ENCODE measurements around the gene VWA8. TPM values are rescaled to one million over a fixed set of nuclear protein-coding genes. Genes with fewer than 3 reads are reported as not detected.

Gene VWA8
- total and polyA plus RNA-seq, 2 experiments from 2014 or later, result 6.3 to 24.6 TPM

DNA sequence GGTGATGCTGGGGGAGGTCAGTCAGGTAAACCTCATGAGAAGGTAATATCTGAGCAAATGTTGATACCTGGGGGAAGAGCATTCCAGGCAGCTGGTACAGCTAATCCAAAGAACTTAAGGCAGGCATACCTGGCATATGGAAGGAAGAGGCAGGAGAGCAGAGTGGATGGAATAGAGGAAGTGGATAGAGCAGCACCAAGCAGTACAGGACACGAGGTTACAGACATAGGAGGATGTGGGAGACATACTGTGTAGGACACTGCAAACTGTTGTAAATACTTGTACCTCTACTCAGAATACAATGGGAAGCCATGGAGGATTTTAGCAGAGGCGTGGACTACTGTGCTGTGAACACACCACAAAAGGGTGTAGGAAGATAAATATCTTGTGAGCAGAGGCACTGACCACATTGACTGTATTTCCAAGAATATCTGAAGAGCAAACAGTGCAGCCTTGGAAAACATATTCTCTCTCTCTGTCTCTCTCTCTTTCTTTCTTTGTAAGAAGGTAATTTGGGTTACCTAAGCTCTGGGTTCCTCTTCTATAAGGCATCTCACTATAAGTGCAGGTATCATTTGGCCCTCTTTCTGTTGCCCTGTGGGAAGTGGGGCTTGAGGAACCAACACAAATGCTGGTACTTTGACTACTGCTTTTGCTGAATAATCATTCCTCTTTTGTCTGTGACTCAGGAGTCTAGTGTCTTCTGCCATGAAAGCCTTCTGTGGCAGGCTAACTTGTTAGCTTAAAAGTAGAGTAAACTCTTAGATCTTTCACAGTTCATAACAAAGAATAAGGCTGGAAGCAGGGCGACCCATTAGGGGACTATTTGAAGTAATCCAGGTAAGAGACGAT lies 238.0 kb downstream of the VWA8 start (continued):
- no peak for TF ChIP-seq POLR2AphosphoS5 (IDR thresholded peaks at IDR 0.05; ENCODE audit: low read depth)

DNA sequence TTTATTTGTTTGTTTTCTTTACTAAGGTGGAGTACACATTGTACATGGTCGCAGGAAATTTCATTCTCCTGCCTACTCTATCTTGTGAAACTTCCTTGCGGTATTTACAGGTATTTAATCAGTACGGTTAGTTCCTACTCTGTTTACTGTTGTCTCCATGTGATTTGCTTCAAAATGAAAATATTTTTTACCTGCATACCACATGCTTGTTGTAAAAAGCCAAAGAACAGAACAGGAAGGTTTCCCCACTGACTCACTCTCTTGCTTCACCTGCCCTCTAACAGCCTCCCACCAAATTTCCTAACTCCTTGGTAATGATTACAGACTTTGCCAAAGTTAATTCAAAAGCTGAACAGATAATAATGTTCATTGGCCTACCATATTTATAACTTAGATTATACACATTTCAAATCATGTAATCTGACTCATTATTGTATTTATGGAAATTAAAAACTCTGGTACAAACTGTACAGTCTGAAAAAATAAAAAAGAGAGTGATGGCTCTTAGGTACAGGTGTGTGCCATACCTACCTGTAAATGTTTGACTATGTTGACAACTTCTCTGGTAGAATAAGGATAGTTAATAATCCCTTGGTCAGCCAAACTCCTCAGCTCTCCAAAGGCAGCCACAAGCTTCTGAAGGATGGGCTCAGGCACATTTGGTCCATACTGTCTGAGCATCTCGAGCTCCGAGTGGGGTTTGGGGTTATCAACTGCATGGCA lies 239.9 kb downstream of the VWA8 start:
- H3F3A ChIP-seq (replicated peaks; ENCODE audit: low read depth), result no peaks in the 10 kb centered on the region
- H3K27ac ChIP-seq (ENCODE audit: low read depth), result no peak overlapping the region
- H2AFZ ChIP-seq, result no peak overlapping the region
- H3K27ac Mint-ChIP-seq, result no peak overlapping the region
- H3K4me3 ChIP-seq, result no peak overlapping the region
- no peaks in the 10 kb centered on the region for H3K36me3 ChIP-seq (ENCODE audit: insufficient read depth)
- no peak overlapping the region for H3K4me2 ChIP-seq
- no peaks in the 10 kb centered on the region for H3K27me3 Mint-ChIP-seq (ENCODE audit: insufficient read depth, low read depth, poor library complexity)
- H3K36me3 Mint-ChIP-seq (ENCODE audit: low read depth), result no peaks in the 10 kb centered on the region
- DNase-seq (ENCODE audit: low spot score), result no peak
- H3K9me3 Mint-ChIP-seq, result no peaks in the 10 kb centered on the region
- H3K9me2 ChIP-seq (ENCODE audit: insufficient read depth), result no peaks in the 10 kb centered on the region
- ATAC-seq, result no peak
- no peaks in the 10 kb centered on the region for H3K4me1 Mint-ChIP-seq
- no peaks in the 10 kb centered on the region for H3K4me1 ChIP-seq (ENCODE audit: insufficient read depth)
- no peaks in the 10 kb centered on the region for H3K79me2 ChIP-seq (replicated peaks; ENCODE audit: insufficient read depth)
- no peaks in the 10 kb centered on the region for H3K27me3 ChIP-seq (ENCODE audit: insufficient read depth)
- no peaks in the 10 kb centered on the region; the same call in 1 of the 2 replicates for H4K20me1 ChIP-seq (replicated peaks; ENCODE audit: insufficient read depth)
- no peak overlapping the region for H3K4me3 Mint-ChIP-seq
- TF ChIP-seq ZNF462 (CRISPR knock-in tag; IDR thresholded peaks at IDR 0.05), result no peak
- no peak for TF ChIP-seq REST (IDR thresholded peaks at IDR 0.05; ENCODE audit: unreplicated experiment)
- no peak for TF ChIP-seq STAT1 (IDR thresholded peaks at IDR 0.05; ENCODE audit: unreplicated experiment)
- no peak for TF ChIP-seq CREB1 (CRISPR knock-in tag; IDR thresholded peaks at IDR 0.05; ENCODE audit: low read depth)
- TF ChIP-seq, protein P1, sequence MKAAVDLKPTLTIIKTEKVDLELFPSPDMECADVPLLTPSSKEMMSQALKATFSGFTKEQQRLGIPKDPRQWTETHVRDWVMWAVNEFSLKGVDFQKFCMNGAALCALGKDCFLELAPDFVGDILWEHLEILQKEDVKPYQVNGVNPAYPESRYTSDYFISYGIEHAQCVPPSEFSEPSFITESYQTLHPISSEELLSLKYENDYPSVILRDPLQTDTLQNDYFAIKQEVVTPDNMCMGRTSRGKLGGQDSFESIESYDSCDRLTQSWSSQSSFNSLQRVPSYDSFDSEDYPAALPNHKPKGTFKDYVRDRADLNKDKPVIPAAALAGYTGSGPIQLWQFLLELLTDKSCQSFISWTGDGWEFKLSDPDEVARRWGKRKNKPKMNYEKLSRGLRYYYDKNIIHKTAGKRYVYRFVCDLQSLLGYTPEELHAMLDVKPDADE (IDR thresholded peaks at IDR 0.05), result no peak
- TF ChIP-seq JUNB (IDR thresholded peaks at IDR 0.05; ENCODE audit: unreplicated experiment), result no peak
- TF ChIP-seq NANOG (IDR thresholded peaks at IDR 0.05; ENCODE audit: borderline replicate concordance), result no peak
- no peak for TF ChIP-seq EZH2 (IDR thresholded peaks at IDR 0.05; ENCODE audit: low read depth, unreplicated experiment)
- no peak for TF ChIP-seq ZNF331 (CRISPR knock-in tag; IDR thresholded peaks at IDR 0.05; ENCODE audit: low read depth)
- TF ChIP-seq, protein P2, sequence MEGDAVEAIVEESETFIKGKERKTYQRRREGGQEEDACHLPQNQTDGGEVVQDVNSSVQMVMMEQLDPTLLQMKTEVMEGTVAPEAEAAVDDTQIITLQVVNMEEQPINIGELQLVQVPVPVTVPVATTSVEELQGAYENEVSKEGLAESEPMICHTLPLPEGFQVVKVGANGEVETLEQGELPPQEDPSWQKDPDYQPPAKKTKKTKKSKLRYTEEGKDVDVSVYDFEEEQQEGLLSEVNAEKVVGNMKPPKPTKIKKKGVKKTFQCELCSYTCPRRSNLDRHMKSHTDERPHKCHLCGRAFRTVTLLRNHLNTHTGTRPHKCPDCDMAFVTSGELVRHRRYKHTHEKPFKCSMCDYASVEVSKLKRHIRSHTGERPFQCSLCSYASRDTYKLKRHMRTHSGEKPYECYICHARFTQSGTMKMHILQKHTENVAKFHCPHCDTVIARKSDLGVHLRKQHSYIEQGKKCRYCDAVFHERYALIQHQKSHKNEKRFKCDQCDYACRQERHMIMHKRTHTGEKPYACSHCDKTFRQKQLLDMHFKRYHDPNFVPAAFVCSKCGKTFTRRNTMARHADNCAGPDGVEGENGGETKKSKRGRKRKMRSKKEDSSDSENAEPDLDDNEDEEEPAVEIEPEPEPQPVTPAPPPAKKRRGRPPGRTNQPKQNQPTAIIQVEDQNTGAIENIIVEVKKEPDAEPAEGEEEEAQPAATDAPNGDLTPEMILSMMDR (conservative IDR thresholded peaks at IDR 0.05; ENCODE audit: low read depth in 2 of 2), result no peak

Data from GM23338 (cell line).